HG03280 (cell line): ENCODE measurements around the gene NELFE.
A peak's percentile ranks its signal among the peaks of the same experiment; 100 is the strongest.

ENCODE experiments used
- ATAC-seq: cut with Tn5 transposase; IDR thresholded peaks from one replicate; pipeline ENCODE4 v1.9.1; 2021; ENCODE audit warnings: mild to moderate bottlenecking, moderate library complexity; ENCODE audit not compliant: unreplicated experiment

The NELFE gene

GRCh38 chr6:31972709-31973350, 14.1 kb upstream of the NELFE start:
- ATAC-seq = no peak

- ATAC-seq = peak; percentile 91
Observed at GRCh38 chr6:31971993-31972708, 13.4 kb upstream of the NELFE start, which contains the start of gene DXO. DXO (minus strand) TSS chr6:31972138; CDS start chr6:31971675, 463 bp downstream.

GRCh38 chr6:31971279-31971992, 12.7 kb upstream of the NELFE start:
- ATAC-seq = no peak

GRCh38 chr6:31970604-31971271, 12.0 kb upstream of the NELFE start:
- ATAC-seq = no peak

- no peak for ATAC-seq
Observed at GRCh38 chr6:31969712-31970603, 11.2 kb upstream of the NELFE start.

- ATAC-seq = no peak
Observed at GRCh38 chr6:31968791-31969711, 10.3 kb upstream of the NELFE start.

GRCh38 chr6:31968326-31968725, 9.6 kb upstream of the NELFE start:
- ATAC-seq = no peak

- ATAC-seq = no peak
Observed at GRCh38 chr6:31967926-31968320, 9.2 kb upstream of the NELFE start.

GRCh38 chr6:31966997-31967925, 8.5 kb upstream of the NELFE start:
- ATAC-seq = no peak

- no peak for ATAC-seq
Observed at GRCh38 chr6:31966506-31966905, 7.7 kb upstream of the NELFE start.

- no peak for ATAC-seq
Observed at GRCh38 chr6:31965700-31966099, 6.9 kb upstream of the NELFE start.

GRCh38 chr6:31963921-31964320, 5.2 kb upstream of the NELFE start:
- no peak for ATAC-seq

GRCh38 chr6:31961616-31962015, 2.8 kb upstream of the NELFE start:
- no peak for ATAC-seq

GRCh38 chr6:31958412-31958740, 395 bp downstream of the NELFE start:
- ATAC-seq = peak; percentile 4

GRCh38 chr6:31956796-31957195, 2.0 kb downstream of the NELFE start:
- no peak for ATAC-seq

- ATAC-seq = no peak
Observed at GRCh38 chr6:31954511-31954910, 4.3 kb downstream of the NELFE start.

- ATAC-seq = no peak
Observed at GRCh38 chr6:31952890-31953289, 5.9 kb downstream of the NELFE start.

- ATAC-seq = no peak
Observed at GRCh38 chr6:31952140-31952805, 6.5 kb downstream of the NELFE start.
